GM23248 (cell line): ENCODE measurements around the gene FAF2.

ENCODE experiments used
- EZH2 ChIP-seq: fragments of 200-600 bp; sonication (generic); IDR thresholded peaks from 2 replicates; pipeline ENCODE4 v1.6.1; 2018; ENCODE audit warnings: antibody characterized with exemption, mild to moderate bottlenecking; ENCODE audit not compliant: insufficient read depth, poor library complexity, severe bottlenecking
- EZH2phosphoT487 ChIP-seq: fragments of 200-600 bp; sonication (generic); IDR thresholded peaks from 2 replicates; pipeline ENCODE4 v1.6.1; 2018; ENCODE audit warnings: antibody characterized with exemption, moderate library complexity, mild to moderate bottlenecking, low read depth; ENCODE audit not compliant: insufficient read depth

GRCh38 chr5:176491901-176492300, 43.7 kb downstream of the FAF2 start:
- no peak for TF ChIP-seq EZH2
- no peak for TF ChIP-seq EZH2phosphoT487
